Measurements from ENCODE around the gene LRRK1. TPM values are rescaled to one million over a fixed set of nuclear protein-coding genes. Genes with fewer than 3 reads are reported as not detected.
"Not testable (repeated sequence)": the region's sequence is repeated elsewhere in the genome, so short reads cannot be mapped to it uniquely, and the experiment has no call there.

The LRRK1 gene
- total RNA-seq, 4 donors from 2014 or later = 14.1 to 31.5 (median 16.8) TPM

- TF ChIP-seq EP300 (IDR thresholded peaks at IDR 0.05) (no peak), CTCF (IDR thresholded peaks at IDR 0.05) (no peak), POLR2A (IDR thresholded peaks at IDR 0.05) (no peak)
- H3K27ac ChIP-seq = peak overlapping the region; percentile 58 to 88 (median 80)
Observed at GRCh38 chr15:101069654-101069973, 150.5 kb downstream of the LRRK1 start.

GRCh38 chr15:101070024-101070423, 150.9 kb downstream of the LRRK1 start:
- H3K36me3 ChIP-seq = peaks cover 0 to 7% (median 0%) of the 10 kb centered on the region in 3 donors
- H3K27me3 ChIP-seq = no peaks in the 10 kb centered on the region
- no peaks in the 10 kb centered on the region for H3K9me3 ChIP-seq
- DNase-seq (ENCODE audit: low spot score in 2 of 2) = no peak
- H3K27ac ChIP-seq = peak overlapping the region; percentile 58 to 88 (median 80)
- WGBS, 2 donors = 57 to 63% methylated on average over 6 of the region's 6 CpGs
- H3K4me3 ChIP-seq = no peak overlapping the region
- TF ChIP-seq EP300 (IDR thresholded peaks at IDR 0.05) (no peak), POLR2A (IDR thresholded peaks at IDR 0.05) (no peak), CTCF (IDR thresholded peaks at IDR 0.05) (no peak)
- peaks cover 0 to 76% (median 49%) of the 10 kb centered on the region in 4 donors for H3K4me1 ChIP-seq

More at GRCh38 chr15:101069654-101069973, 150.5 kb downstream of the LRRK1 start:
- no peak for DNase-seq (ENCODE audit: low spot score in 2 of 2)
- Histone ChIP-seq H3K27me3 (no peaks in the 10 kb centered on the region), H3K4me3 (no peak overlapping the region), H3K4me1 (peaks cover 0 to 80% (median 53%) of the 10 kb centered on the region in 4 donors), H3K9me3 (no peaks in the 10 kb centered on the region), H3K36me3 (peaks cover 0 to 7% (median 0%) of the 10 kb centered on the region in 3 donors)
- 40 to 54% methylated on average over 4 of the region's 4 CpGs for WGBS, 2 donors

- peak overlapping the region; percentile 58 to 88 (median 80) for H3K27ac ChIP-seq
- H3K36me3 ChIP-seq = peaks cover 0 to 4% (median 0%) of the 10 kb centered on the region in 3 donors
- H3K27me3 ChIP-seq = no peaks in the 10 kb centered on the region
- no peak for DNase-seq (ENCODE audit: low spot score in 2 of 2)
- H3K4me1 ChIP-seq = peaks cover 0 to 69% (median 44%) of the 10 kb centered on the region in 4 donors
- TF ChIP-seq EP300 (IDR thresholded peaks at IDR 0.05) (peak in 1 of 2 donors; percentile 43), CTCF (IDR thresholded peaks at IDR 0.05) (no peak)
- 39 to 47% methylated on average over 6 of the region's 6 CpGs for WGBS, 2 donors
- no peak overlapping the region for H3K4me3 ChIP-seq
- no peaks in the 10 kb centered on the region for H3K9me3 ChIP-seq
Observed at GRCh38 chr15:101070502-101071273, 151.5 kb downstream of the LRRK1 start.

GRCh38 chr15:101071651-101072050, 152.5 kb downstream of the LRRK1 start:
- Histone ChIP-seq H3K36me3 (no peaks in the 10 kb centered on the region), H3K4me3 (no peak overlapping the region), H3K27ac (peak overlapping the region in 2 of 4 donors; percentile 2 to 53), H3K9me3 (no peaks in the 10 kb centered on the region), H3K4me1 (peaks cover 0 to 60% (median 42%) of the 10 kb centered on the region in 4 donors), H3K27me3 (no peaks in the 10 kb centered on the region)
- no peak for DNase-seq (ENCODE audit: low spot score in 2 of 2)
- TF ChIP-seq CTCF (IDR thresholded peaks at IDR 0.05) (no peak), EP300 (IDR thresholded peaks at IDR 0.05) (no peak), POLR2A (IDR thresholded peaks at IDR 0.05) (no peak)
- WGBS, 2 donors = 89 to 93% methylated on average over 10 of the region's 10 CpGs

GRCh38 chr15:101072235-101072634, 153.1 kb downstream of the LRRK1 start:
- WGBS, 2 donors = 73 to 79% methylated on average over 4 of the region's 4 CpGs
- H3K4me1 ChIP-seq = peaks cover 0 to 54% (median 40%) of the 10 kb centered on the region in 4 donors
- H3K27ac ChIP-seq = peak overlapping the region in 1 of 4 donors; percentile 53
- not testable (repeated sequence) for H3K4me3 ChIP-seq; DNase-seq (ENCODE audit: low spot score in 2 of 2); H3K27me3 ChIP-seq; H3K9me3 ChIP-seq; H3K36me3 ChIP-seq

GRCh38 chr15:101077806-101078668, 158.9 kb downstream of the LRRK1 start:
- not testable (repeated sequence) for H3K4me3 ChIP-seq; H3K9me3 ChIP-seq; H3K36me3 ChIP-seq; H3K27ac ChIP-seq; DNase-seq (ENCODE audit: low spot score in 2 of 2); H3K4me1 ChIP-seq; H3K27me3 ChIP-seq
- WGBS, 2 donors = 84 to 85% methylated on average over 15 of the region's 15 CpGs
